Activated CD8-positive, alpha-beta memory T cell treated with anti-CD3 and anti-CD28 coated beads for 4 hours (primary cell): ENCODE data around the gene MOGAT2.
"Not testable (repeated sequence)": the region's sequence is repeated elsewhere in the genome, so short reads cannot be mapped to it uniquely, and the experiment has no call there.

ENCODE experiments used
- DNase-seq, 2 donors: peaks; one replicate each; pipeline ENCODE4 v3.0.0-alpha.2; 2020; ENCODE audit warnings: low read depth in 2 of 2

MOGAT2 gene

DNA sequence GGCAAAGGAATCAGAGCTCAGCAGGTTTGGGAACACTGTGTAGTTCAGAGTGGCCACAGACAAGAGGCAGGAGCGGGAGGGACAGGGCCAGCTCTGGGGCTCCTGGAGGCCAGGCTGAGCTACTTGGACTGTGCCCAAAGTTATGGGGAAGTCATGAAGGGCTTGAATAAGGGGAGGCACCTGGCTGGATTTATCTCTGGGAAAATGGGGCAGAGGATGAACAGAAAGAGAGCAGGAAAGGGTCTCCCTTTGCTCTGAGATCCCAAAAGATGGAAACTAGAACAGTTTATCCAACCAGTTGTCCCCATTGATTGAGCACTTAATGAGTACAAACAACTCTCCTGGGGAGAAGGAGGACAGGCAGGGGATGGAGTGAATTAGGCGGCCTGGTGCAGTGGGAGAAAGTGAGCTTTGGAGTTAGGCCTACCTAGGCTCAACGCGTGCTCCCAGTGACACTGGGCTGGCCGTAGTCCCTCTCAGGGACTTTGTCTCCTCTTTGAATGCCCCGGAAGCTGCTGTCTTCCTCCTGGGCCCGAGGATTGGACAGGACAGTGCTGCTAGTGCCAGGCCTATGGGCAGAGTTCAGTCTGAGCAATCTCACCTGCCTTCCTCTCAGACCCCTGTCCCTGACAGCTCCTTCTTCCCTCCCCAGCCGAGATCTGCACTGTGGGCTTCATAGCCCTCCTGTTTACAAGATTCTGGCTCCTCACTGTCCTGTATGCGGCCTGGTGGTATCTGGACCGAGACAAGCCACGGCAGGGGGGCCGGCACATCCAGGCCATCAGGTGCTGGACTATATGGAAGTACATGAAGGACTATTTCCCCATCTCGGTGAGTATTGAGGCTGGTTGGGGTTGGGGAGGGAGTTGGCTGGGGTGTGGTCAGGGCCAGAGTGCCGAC is 2.0 kb downstream of the MOGAT2 start:
- no peak for DNase-seq

DNA sequence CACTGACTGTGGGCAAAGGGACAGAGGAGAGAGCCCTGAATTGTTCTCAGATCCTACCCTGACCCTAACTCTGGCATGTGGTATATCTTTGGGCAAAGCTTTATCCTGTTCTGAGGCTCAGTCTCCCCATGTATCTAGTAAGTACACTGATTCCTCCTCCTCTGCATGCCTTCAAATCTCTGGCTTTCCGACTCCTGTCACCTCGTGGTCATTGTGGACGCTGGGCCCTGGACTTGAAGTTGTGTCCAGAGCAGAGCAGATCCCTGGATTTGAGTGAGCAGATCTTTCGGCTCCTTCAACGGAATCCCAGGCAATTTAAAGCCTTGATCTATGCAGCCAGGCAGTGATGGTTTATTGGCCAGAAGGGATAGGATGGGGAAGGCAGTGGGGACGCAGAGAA is 3.0 kb downstream of the MOGAT2 start:
- DNase-seq: no peak

DNA sequence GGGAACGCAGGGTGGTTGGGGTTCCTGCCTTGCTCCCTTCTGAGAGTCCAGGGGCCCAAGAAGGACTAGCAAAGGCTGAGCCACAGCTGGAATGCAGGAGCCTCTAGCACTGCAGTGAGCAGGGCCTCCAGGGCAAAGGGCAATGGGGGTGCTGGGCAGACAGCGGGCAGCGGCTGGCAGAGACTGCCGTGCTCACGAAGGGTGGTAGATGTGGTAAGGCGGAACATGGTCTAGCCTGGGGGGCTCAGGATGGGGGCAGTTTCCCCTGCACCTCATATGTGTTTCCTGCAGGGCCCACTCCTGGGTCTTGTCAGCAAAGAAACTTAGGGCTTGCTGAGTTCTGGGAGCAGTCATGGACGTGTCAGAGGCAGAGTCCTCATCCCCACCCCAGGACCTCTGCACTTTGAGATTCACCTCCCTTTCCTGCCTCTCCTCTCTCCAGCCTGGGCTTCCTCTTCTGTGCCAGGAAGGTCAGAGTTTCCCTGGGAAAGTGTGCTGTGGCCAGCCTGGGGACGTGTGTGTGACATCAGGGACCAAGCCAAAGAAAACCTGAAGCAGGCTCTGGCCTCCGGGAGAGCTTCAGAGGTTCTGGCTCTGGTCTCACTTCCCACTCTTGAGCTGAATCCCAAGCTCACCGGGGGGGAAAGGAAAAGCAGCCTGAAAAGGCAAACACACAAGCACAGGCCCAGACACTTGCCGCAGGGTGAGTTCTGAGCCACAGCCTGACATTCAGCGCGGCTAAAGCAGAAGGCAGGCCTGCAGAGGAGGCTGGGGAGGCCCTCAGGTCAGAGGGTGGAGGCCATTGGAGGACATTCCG is 4.4 kb downstream of the MOGAT2 start:
- no peak for DNase-seq

DNA sequence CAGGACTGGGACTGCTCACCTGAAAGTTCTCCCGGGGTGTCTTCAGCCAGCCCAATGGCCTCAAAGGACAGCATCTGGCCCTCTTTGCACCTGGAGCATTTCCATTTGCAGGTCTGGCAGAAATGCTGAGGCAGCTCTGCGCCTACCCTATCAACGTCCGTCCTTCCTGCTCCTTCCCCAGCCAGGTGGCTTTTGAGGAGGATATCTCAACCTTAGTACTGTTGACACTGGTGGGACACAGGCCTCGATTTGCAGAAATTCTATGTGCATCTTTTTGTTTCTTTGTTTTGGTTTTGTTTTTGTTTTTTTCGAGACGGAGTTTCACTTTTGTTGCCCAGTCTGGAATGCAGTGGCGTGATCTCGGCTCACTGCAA is 5.0 kb downstream of the MOGAT2 start:
- DNase-seq: no peak

DNA sequence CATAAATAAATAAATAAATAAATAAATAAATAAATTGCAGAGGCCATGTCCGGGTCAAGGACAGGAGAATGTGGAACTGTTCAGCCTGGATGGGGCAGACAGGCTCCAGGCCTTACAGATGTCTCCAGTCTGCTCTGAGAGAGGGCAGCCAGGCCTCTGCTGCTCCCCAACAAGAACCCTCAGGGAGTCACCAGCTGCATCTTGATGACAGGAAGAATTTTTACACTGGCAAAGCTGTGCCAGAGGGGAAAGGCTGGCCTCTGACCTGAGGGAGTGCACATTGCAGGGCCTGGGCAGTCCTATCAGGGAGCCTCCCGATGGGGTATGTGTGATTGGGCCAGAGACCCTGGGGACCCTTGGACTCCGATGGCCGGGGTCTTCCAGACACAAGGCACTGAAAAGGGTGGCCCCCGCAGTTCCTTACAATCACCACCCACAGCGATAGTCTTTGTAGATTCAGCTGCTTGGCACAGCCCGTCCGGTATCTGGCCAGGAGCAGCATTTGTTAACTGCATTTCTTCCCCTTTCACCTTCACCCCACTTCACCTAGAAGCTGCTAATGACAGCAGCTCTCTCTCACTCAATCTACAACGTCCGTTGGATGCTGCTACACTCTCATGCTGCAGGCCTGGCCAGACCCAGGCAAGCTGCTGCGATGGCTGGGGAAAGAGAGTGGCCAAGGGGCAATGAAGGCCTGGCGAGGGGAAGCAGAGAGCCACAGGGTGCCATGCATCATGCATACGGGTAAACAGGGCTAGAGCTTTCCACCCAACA is 8.1 kb downstream of the MOGAT2 start:
- no peak for DNase-seq

DNA sequence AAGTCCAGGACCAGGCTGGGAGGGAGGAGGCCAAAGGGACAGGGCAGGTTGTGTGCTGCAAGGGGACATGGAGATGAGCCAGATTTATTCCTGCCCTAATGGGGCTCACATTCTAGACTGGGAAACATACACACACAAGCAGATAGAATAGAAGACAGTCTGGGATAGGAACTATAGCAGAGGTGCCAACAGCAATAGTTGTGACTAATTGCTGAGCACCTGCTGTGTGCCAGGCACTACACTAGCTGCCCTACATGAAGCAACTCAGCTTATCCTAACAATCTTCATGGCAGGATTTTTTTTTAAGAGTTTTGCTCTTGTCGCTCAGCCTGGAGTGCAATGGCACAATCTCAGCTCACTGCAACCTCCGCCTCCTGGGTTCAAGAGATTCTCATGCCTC is 11.4 kb downstream of the MOGAT2 start:
- DNase-seq: no peak

DNA sequence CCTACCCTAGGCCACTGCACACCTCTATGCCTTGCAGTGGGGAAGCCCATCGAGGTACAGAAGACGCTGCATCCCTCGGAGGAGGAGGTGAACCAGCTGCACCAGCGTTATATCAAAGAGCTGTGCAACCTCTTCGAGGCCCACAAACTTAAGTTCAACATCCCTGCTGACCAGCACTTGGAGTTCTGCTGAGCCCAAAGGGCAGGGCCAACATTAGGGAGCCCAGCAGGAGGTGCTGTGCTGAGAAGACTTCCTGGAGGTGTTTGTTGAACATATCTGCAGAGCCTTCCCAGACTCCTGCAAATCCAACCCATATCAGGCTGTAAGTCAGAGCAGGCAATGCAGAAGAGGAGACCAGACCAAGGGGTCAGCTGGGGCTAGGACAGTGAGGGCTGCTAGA is 13.5 kb downstream of the MOGAT2 start:
- no peak for DNase-seq

DNA sequence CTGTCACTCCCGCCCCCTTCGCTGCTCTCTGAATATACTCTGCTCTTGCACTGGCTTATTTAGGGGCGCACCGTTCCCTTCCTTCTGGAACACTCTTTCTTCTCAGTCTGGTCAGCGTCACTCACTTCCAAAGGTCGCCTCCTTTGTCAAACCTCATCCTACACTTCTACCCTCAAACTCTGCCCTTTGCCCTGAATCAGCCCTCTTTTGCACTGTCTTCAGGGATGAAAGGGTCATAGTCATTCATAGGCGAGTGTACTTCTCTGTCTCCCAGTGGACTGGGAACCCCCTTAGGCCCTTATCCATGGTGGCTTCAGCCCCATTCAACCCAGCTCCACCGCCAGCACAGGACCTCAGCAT is 15.4 kb downstream of the MOGAT2 start:
- DNase-seq: no peak

DNA sequence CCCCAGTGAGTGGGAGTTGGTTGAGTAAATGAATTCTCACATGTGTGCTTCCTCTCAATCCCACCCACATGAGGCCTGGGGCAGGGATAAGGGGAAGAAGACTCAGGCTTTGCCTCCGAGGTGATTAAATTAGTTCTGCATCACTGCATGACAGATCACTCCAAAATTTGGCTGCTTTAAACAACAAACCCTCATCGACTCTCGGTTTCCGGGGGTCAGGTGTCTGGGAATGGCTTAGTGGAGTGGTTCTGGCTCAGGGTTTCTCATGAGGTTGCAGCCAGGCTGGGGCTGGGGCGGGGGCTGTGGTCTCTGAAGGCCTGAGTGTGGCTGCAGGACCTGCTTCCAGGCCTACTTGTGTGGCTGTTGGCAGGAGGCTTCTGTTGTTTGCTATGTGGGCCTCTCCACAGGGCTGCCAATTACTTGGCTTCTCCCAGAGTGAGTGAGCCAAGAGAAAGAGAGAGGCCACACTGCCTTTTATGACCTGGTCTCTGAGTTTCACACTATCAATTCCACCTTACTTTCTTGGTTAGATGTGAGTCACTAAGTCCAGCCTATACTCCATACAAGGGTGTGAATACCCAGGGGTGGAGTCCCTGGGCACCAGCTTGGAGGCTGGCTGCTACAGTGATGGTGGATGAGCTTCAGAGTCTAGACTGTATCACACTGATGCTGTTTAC is 15.9 kb downstream of the MOGAT2 start:
- no peak for DNase-seq

DNA sequence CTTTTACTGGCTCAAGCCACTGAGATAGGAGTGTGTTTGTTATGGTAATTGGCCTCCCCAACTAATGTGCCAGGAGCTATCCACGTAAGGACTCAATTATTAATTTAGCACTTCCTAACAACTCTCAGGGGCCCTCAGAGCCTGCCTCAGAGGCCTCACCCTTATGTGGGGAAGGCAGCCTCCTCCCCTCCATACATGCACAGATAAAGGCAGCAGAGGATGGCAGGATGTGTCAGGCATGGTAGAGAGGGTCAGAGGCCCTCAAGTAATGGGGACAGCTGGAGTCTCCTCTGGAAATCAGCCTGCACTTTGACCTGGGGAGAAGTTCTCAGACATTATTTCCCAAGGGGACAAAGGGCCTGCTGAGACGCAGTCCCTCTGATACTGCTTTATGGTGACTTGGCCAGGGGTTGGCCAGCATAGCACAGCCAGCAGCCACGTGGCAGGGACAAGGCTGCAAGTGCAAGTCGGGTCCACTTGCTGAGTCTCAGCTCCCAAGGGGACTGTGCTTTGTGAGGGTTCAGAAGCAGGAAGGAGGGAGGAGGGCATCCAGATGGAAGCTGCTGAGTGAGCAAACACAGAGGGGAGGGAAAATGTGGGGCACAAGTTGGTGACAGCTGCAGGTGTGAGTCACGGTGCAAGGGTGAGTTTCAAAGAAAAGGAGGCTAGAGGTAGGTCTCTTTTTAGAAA is 17.0 kb downstream of the MOGAT2 start:
- no peak for DNase-seq

DNA sequence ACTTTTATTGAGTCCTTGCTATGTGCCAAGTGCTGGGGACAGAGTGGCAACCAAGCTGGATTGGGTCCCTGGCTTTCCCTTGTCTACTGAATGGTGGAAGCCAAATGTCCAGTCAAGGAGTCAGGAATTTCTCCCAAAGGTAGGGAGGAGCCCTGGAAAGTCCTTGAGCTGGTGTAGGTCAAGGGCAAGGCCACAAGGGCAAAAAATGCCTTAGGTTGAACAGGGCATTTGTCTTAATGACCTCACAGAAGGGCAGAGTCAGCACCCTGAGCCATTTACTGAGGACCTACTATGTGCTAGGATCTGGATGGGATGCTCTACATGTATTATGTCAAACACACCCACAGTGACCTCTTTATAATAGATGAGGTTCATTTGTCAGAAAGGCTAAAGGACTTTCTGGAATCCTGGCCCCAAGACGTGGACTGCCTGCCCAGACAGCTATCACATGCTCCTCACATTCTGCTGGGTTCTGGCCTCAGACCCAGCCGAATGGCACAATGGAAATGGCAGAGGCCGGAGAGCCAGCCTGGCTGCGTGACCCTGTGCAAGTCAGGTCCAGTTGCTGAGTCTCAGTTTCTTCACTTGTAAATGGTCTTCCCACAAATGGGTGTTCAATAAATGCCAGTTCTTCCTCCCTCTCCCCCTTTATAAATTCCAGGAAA is 17.7 kb downstream of the MOGAT2 start:
- no peak for DNase-seq

DNA sequence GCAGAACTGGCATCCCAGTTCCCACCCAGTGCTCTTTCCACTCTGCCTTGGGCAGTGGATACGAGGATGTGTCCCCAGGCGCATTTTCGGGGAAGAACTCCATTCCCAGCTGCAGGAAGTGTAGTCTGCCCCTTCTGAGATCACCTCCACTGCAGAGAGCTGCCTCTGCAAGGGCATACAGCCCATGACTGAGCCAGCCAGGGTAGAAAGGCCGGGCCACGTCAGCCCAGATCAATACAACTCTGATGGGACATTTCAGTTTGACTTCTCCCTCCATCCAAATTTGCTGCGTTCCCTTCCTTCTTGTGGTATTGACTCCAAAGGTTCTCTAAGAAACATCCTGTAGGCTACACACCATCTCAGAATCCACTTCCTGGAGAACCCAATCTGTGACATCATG is 19.7 kb downstream of the MOGAT2 start:
- no peak for DNase-seq

DNA sequence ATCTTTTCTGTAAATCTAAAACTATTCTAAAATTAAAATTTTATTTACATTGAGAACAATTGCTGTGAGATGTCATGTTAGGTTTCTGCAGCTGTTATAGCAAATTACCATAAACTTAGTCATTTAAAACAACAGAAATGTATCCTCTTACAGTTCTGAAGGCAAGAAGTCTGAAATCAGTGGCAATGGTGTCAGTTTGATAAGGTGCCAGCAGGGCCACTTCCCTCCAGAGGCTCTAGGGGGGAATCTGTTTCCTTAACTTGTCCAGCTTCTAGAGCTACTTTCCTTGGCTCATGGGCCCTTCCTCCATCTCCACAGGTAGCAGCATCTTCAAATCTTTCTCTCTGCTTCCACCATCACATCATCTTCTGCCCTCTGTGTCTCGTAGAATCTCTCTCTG is 23.0 kb downstream of the MOGAT2 start:
- no peak for DNase-seq

DNA sequence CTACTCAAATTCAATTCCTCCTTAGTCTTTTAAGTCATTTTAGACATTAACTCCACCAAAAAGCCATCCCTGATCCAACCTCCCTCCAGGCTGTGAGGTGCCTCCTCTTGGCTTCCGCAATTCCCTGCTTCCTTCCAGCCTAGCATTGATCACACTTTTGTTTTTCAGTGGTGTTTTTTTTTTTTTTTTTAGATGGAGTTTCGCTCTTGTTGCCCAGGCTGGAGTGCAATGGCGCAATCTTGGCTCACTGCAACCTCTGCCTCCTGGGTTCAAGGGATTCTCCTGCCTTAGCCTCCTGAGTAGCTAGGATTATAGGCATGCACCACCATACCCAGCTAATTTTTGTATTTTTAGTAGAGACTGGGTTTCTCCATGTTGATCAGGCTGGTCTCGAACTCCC is 25.5 kb downstream of the MOGAT2 start:
- not testable (repeated sequence) for DNase-seq

DNA sequence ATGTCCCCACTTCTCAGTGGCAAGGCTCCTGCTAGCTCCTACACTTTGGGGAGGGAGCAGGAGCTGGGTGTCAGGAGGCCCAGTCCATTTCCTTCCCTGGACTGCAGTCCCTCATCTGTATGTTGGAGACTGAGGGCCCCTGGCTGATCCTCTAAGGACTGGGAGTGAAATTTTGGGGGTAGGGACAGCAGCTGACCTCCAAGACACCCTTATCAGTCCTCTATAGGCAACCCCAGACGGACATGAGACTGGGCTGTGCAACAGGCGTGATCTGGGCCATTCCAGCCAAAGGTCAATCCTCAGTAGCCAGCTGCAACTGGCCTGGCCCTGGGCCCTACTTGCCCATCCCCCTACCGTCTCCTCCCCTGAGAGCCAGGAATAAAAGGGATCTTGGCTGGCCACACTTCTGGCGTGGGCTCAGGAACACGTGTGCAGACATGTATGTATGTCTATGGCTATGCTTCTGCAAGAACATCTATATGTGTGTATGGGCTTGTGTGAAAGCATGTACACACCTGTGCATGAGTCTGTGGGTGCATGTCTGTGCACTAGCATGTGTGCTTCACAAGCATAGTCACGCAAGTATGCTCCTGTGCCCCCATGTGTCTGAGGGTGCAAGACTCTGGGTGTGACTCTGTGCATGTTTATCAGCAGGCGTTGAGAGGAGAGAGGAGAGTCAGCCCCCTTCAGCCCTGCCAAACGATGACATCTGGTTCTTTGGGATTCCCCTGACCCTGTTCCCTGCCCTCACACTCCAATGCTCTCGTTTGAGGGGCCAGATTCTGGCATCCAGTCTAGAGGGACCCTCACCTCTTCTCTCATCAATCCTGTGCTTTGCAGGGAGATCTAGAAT is 26.3 kb downstream of the MOGAT2 start:
- DNase-seq: no peak

DNA sequence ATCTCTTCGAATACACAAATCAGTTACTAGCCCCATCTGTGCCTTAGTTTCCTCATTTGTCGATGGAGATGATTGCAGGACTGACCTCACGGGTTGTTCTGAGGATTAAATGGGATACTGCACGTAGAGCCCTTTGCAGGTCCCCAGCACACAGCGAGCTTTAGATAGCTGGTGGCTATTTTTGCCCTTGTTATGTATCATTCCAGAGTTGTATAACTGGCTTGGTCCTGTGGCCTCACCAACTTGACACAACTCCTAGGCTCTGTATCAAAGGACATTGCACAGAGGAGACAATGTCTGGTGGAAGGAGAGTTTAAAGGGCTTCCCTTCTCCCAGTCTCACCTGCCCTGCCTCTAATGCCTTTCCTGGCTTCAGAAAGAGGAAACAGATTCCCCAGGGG is 28.2 kb downstream of the MOGAT2 start:
- no peak for DNase-seq

DNA sequence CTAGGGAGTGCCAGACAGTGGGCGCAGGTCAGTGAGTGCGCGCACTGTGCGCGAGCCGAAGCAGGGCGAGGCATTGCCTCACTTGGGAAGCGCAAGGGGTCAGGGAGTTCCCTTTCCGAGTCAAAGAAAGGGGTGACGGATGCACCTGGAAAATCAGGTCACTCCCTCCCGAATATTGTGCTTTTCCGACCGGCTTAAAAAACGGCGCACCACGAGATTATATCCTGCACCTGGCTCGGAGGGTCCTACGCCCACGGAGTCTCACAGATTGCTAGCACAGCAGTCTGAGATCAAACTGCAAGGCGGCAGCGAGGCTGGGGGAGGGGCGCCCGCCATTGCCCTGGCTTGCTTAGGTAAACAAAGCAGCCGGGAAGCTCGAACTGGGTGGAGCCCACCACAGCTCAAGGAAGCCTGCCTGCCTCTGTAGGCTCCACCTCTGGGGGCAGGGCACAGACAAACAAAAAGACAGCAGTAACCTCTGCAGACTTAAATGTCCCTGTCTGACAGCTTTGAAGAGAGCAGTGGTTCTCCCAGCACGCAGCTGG is 31.2 kb downstream of the MOGAT2 start:
- DNase-seq: not testable (repeated sequence)

DNA sequence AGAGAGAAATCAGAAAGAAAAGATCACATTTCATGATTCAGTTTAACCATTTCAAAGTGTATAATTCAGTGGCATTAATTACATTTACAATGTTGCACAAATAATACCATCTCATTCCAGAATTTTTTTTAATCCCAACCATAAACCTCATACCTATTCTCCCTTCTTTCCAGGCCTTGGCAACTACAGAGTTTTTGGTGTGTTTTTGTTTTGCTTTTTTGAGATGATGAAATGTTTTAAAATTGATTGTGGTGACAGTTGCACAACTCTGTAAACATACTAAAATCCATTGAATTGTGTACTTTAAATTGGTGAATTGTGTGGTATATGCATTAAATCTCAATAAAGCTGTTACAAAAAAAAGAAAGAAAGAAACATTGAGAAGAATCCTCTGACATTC is 37.3 kb downstream of the MOGAT2 start:
- not testable (repeated sequence) for DNase-seq

DNA sequence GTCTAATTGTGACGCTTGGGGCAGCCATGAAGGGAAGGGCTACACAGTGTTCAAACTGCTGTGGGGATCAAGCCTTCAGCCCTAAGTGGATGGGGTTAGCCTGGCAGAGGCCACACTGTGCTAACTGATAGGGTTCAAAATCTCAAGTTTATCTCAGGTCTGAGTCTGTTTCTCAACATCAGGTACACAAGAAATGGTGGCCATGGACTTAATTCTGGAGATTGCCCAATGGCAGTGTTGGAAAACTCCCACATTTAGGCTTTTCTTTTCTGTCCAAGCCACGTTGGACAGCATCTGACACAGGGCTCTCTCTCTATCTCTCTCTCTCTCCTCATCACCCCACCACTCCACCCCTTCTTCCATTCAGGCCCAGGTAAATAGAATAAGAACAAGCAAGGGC is 40.0 kb downstream of the MOGAT2 start:
- DNase-seq: no peak
